ENCODE data around the gene CCDC102A. TPM values are rescaled to one million over a fixed set of nuclear protein-coding genes. Genes with fewer than 3 reads are reported as not detected.
A peak's percentile ranks its signal among the peaks of the same experiment; 100 is the strongest.

Gene CCDC102A
- total and polyA plus RNA-seq, 2 of the 13 experiments (the other 11 are each of a cell fraction or from before 2014, with no cell fraction given), result 2.1 to 2.8 TPM

- TF ChIP-seq, protein P1, sequence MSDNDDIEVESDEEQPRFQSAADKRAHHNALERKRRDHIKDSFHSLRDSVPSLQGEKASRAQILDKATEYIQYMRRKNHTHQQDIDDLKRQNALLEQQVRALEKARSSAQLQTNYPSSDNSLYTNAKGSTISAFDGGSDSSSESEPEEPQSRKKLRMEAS (IDR thresholded peaks at IDR 0.05), result peak; percentile 68
- TF ChIP-seq KLF13 (CRISPR knock-in tag; IDR thresholded peaks at IDR 0.05), result no peak
- TF ChIP-seq ZFY (CRISPR knock-in tag; IDR thresholded peaks at IDR 0.05), result peak; percentile 78
- TF ChIP-seq HNRNPL (IDR thresholded peaks at IDR 0.05; ENCODE audit: low read depth, low read length), result peak; percentile 79; the same call in 1 of the 2 replicates
- TF ChIP-seq ZNF687 (CRISPR knock-in tag; IDR thresholded peaks at IDR 0.05), result peak; percentile 81
- TF ChIP-seq ZNF619 (CRISPR knock-in tag; IDR thresholded peaks at IDR 0.05), result 0 out of 2 replicates have a peak, but pooled peaks have one; percentile 39
- no peak for TF ChIP-seq HNF4G (IDR thresholded peaks at IDR 0.05; ENCODE audit: borderline replicate concordance, low read depth, low read length)
- TF ChIP-seq HNF4G (CRISPR knock-in tag; IDR thresholded peaks at IDR 0.05; ENCODE audit: borderline replicate concordance, low read depth), result 0 out of 2 replicates have a peak, but pooled peaks have one; percentile 21
- TF ChIP-seq, protein P2, sequence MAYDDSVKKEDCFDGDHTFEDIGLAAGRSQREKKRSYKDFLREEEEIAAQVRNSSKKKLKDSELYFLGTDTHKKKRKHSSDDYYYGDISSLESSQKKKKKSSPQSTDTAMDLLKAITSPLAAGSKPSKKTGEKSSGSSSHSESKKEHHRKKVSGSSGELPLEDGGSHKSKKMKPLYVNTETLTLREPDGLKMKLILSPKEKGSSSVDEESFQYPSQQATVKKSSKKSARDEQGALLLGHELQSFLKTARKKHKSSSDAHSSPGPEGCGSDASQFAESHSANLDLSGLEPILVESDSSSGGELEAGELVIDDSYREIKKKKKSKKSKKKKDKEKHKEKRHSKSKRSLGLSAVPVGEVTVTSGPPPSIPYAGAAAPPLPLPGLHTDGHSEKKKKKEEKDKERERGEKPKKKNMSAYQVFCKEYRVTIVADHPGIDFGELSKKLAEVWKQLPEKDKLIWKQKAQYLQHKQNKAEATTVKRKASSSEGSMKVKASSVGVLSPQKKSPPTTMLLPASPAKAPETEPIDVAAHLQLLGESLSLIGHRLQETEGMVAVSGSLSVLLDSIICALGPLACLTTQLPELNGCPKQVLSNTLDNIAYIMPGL (CRISPR knock-in tag; IDR thresholded peaks at IDR 0.05; ENCODE audit: borderline replicate concordance in 1 of 2, low read depth in 1 of 2), result 0 out of 4 replicates have a peak, but pooled peaks have one; percentile 10 to 20
- no peak for TF ChIP-seq SUZ12 (IDR thresholded peaks at IDR 0.05; ENCODE audit: low read depth, low read length)
- TF ChIP-seq, protein P3, sequence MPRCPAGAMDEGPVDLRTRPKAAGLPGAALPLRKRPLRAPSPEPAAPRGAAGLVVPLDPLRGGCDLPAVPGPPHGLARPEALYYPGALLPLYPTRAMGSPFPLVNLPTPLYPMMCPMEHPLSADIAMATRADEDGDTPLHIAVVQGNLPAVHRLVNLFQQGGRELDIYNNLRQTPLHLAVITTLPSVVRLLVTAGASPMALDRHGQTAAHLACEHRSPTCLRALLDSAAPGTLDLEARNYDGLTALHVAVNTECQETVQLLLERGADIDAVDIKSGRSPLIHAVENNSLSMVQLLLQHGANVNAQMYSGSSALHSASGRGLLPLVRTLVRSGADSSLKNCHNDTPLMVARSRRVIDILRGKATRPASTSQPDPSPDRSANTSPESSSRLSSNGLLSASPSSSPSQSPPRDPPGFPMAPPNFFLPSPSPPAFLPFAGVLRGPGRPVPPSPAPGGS (CRISPR knock-in tag; IDR thresholded peaks at IDR 0.05), result peak; percentile 57; the same call in 1 of the 2 replicates
- TF ChIP-seq HDAC2 (CRISPR knock-in tag; IDR thresholded peaks at IDR 0.05), result 0 out of 2 replicates have a peak, but pooled peaks have one; percentile 11
- TF ChIP-seq IKZF4 (CRISPR knock-in tag; IDR thresholded peaks at IDR 0.05; ENCODE audit: borderline replicate concordance, low read depth, not compliant biosample characterization), result peak; percentile 15
- TF ChIP-seq, protein P4, sequence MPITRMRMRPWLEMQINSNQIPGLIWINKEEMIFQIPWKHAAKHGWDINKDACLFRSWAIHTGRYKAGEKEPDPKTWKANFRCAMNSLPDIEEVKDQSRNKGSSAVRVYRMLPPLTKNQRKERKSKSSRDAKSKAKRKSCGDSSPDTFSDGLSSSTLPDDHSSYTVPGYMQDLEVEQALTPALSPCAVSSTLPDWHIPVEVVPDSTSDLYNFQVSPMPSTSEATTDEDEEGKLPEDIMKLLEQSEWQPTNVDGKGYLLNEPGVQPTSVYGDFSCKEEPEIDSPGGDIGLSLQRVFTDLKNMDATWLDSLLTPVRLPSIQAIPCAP (CRISPR knock-in tag; IDR thresholded peaks at IDR 0.05; ENCODE audit: low read depth), result no peak
- TF ChIP-seq, protein P5, sequence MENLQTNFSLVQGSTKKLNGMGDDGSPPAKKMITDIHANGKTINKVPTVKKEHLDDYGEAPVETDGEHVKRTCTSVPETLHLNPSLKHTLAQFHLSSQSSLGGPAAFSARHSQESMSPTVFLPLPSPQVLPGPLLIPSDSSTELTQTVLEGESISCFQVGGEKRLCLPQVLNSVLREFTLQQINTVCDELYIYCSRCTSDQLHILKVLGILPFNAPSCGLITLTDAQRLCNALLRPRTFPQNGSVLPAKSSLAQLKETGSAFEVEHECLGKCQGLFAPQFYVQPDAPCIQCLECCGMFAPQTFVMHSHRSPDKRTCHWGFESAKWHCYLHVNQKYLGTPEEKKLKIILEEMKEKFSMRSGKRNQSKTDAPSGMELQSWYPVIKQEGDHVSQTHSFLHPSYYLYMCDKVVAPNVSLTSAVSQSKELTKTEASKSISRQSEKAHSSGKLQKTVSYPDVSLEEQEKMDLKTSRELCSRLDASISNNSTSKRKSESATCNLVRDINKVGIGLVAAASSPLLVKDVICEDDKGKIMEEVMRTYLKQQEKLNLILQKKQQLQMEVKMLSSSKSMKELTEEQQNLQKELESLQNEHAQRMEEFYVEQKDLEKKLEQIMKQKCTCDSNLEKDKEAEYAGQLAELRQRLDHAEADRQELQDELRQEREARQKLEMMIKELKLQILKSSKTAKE (CRISPR knock-in tag; IDR thresholded peaks at IDR 0.05; ENCODE audit: borderline replicate concordance), result peak; percentile 17; the same call in 1 of the 2 replicates
- TF ChIP-seq ZNF430 (CRISPR knock-in tag; IDR thresholded peaks at IDR 0.05), result 0 out of 2 replicates have a peak, but pooled peaks have one; percentile 56
Measured at GRCh38 chr16:57536306-57537193, at the start of gene CCDC102A (continued).

Data from HepG2 (cell line).